GM19397 (cell line): ENCODE data around the gene PXDN.

ENCODE experiments used
- ATAC-seq: cut with Tn5 transposase; IDR thresholded peaks from one replicate; pipeline ENCODE4 v1.9.1; 2021; ENCODE audit warnings: mild to moderate bottlenecking, moderate library complexity; ENCODE audit not compliant: unreplicated experiment

Gene PXDN

DNA sequence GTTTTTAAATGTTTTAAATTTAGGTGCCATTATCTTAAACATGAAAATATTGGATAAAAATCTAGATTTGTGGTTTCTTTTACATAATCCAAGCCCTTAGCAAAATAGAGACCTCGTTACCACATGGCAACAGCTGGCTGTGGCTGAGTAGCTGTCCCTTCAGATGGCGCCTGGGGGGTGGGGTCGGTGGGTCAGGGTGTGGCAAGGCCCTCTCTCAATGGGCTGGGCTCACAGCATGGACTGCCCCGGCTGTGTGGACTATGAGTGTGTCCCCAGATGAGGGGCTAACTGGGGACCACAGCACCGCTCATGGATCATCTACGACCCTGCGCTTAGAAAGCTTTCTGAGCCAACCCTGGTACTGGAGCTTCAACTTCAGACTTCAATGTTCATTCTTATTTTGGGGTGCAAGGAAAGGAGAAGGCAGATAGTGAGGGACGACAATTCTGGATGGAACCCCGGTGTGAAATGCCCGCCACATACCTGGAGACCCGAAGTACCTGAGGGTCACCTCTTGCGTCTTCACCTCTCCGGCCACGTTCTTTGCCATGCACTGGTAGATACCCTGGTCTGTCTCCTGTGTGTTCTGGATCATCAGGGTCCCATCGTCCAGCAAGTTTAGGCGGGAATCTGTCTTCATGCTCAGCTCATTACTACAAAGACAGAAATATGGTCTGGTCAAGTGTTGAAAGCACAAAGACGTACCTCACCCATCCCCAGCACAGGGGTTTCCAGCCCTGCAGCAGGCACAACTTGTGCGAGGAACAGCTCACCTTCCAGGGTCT, 71.0 kb downstream of the PXDN start:
- ATAC-seq: no peak

DNA sequence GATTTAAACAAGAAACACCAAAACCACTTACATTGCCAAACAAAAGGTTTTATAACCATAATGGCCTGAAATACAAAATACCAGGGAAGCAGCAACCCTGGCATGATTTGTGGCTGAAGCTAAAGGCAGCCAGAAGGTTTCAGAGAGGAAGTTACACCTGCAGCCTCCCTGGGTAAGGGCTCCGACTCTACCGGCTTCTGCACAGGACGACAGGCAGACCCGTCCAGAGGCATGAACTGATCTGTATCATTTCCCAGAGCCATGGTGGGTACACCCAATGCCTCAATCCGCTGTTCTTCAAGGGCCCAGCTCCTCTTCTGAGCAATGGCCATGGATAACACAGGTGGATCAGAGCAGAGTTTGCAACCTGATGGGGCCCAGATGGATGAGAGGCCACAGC, 71.6 kb downstream of the PXDN start:
- no peak for ATAC-seq

DNA sequence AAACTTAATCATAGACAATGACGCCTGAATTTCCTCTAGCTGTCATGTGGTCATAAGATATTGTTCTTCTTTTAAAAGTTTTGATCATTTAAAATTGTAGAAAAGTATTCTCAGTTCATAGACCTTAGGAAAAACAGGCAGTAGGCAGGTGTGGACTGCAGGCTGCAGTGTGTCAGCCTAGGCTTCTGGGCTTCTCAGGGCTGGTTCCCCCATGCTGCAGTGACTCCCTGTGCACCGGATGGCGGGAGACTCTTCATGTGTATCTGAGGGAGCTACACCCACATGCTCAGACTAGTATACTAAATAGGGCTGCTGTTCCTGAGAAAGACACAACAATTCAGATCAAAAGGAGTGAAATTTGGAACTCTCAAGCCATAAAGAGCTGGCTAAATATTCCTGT, 72.4 kb downstream of the PXDN start:
- ATAC-seq: no peak

DNA sequence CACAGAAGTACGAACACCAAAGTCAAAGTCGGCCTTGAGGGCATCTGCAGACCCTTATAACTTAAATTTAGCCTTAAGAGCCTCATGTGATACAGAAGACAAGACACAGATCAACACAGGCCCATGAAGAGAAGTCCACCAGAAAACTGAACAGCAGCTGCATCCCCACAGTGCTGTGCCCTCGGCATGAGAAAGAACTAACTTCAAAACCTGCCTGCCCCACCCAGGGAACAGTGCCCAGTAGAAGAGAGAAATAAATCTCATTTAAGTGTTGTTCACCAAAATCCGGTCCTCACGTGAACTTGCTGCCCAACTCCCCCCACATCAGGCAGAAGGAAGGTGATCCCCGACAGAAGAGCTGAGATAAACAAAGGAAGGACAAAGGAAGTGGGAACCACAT, 73.7 kb downstream of the PXDN start:
- no peak for ATAC-seq

DNA sequence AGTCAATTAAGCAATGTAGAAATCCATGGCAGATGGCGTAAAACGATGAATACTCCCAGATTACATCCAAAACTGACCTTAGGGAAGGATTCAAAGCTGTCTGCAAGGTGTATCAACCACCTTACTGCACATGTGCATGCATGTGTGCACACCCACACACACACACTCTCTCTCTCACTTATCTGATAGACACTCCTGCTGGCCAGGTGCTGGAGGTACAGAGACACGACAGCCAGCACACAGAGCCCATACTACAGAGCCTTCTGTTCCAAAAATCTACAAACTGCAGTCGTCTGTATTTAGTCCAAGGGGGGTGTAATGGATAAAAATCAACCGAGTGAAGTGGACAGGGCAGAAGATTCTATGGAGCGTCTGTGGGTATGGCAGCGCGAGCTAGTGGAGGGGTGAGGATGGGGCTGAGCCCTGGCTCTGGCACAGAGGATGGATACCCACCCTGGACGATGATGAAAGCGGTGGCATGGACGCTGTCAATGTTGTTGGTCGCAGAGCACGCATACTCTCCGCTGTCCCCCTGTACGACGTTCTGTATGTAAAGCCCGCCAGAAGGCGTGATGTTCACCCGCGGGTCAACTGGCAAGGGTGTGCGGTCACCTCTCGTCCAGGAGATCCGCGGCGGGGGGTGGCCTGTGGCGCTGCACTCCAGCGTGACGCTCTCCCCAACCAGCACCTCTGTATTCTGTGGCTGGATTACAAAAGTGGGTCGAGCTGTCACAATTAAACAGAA, 78.4 kb downstream of the PXDN start:
- ATAC-seq: no peak

DNA sequence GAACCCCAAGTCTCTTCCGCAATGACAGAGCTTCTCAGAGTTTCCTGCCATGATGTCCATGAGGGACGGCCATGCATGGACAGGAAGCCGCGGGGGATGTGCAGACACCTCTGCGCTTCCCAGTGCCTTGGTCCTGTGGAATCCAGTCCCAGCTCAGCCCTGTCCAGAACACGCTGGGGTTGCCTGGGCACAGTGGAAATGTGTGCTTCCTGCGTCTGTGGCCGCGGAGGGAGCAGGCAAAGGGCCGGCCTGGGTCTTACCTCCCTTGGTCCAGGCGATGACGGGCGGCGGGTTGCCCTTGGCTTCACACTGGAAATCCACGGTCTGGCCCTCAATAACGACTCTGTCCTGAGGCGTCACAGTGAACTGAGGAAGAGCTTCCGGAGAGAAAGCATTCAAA, 79.6 kb downstream of the PXDN start:
- no peak for ATAC-seq

DNA sequence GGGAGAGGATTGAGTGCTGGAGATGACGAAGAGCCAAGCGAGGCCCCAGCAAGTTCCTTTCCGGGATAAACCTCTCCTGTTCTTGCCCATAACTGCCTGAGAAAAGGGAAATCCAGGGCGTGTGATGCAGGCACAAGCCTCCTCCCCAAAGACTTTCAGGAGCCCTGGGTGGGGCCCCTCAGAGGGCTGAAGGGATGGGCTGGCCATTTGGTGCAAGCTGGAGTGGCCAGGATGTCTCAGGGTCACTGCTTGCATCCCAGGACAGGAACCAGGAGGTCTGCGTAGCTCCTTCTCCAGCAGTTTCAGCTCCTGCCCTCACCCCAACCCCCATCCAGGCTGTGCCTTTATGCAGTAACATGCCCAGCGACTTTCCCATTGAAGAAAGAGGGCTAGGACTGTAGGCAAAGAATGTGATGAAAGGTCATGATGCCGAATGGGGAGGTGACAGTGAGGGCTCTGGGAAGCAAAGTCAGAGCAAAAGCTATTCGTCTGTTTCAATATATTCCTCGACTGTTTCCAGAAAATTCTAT, 80.2 kb downstream of the PXDN start:
- ATAC-seq: no peak

DNA sequence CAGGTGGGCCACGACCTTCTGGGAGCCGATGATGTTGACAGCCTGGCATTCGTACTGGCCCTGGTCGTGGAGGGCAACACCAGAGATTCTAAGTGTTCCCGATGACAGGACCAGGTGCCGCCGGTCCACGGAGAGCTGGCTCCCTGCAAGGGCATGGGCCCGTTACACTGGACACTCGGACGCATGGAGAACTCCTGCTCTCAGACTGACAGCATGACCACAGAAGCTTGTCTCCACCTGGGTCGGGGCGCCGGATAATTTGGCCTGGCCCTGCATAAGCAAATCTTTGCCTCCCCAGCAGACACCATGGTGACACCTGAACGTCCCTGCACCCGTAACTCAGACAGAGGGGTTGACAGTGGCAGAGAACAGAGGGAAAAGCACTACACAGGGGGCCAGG, 80.7 kb downstream of the PXDN start:
- no peak for ATAC-seq

DNA sequence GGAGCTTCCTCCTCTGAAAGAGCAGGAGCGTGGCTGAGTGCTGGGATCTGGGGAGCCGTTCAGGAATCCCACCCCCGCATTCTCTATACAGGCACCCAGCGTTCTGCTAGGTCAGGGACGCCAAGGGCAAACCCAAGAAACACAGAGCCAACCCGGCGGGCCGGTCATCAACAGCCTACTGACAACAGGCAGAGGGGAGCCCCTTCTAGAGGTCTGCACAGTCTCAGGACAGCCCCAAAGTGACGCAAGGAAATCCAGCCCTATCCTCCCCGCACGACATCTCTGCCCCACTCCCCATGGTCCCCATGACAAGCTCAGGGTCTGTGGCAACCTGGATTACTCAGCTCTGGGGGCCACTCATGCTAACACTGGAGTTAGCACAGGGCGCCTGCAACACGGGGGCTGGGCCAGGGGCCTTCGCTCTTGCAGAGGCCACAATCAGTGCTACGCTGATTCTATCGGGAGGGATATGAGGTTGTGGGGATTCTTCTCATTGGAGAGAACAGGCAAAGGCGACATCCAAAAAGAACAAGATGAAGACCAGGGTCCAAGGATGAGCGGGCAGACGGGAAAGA, 81.6 kb downstream of the PXDN start:
- ATAC-seq: no peak

DNA sequence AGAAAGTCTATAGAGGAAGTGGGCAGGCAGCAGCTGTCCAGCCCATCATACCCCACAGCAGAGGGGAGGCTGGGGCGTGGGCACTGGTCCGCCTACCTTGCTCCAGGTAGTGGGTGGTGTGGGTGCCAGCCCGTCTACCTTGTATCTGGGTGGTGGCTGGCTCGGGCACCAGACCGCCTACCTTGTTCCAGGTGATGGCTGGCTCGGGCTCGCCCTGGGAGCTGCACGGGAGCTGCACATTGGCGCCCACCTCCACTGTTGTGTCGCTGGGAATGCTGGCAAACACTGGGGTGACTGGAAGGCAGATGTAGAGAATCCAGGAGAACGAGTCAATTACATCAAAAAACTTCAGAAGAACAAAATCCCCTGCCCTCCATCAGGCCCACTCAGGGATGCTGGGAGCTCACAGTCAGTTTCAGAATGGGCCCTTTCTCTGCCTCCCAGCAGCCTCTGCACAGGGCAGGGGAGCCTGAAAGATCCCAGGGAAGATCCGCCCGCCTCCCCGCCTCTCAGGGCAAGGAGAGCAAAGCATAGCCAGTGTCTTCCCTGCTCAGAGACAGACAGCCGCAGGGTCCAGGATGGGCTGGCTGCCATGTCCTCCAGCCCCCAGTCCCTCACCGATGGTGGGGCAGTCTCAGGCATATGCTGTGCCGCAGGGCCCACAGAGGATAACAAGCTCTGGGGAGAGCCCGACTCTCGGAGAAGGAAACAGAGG, 82.3 kb downstream of the PXDN start:
- no peak for ATAC-seq

DNA sequence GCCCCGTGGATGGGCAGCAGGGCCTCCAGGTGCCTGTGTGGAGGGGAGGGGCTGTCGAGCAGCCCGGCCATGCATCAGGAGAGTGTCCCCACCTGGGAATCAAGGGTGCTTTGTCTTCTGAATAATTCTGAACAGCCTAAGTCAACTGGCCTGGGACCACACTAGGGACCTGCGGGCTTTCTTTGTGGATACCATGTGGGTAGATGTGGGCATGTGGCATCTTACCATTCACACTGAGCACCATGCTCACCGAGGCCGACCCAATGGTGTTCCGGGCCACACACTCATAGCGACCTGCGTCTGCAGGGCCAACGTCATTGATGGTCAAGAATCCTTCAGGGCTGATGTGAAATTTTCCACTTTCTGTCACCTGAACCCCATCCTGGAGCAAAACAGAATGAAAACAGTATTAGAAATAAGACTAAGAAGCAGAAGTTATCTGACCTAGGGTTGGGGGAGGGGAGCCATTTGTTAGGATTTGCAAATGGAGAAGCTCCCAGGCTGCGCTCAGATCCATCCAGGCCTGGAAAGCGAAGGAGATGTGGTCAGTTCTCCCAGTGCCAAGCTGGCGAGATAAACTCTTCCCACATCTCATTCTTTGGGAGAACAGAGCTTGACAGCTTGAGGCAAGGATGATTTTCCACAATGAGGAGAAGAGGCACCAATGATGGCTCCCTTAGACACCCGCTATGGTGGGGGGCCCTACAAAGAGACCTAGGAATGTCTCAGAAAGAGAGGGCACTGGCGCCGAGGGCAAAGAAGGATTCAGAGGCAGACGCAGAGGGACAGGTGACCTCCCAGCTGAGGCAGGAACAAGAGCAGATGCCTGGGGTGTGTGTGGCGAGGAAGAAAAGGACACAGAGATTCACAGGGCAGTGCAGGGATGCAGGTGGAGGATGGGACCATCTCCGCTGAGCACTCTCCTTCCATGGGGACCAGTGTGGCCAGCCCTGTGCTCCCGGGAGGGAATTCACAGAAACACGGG, 83.4 kb downstream of the PXDN start:
- ATAC-seq: no peak

DNA sequence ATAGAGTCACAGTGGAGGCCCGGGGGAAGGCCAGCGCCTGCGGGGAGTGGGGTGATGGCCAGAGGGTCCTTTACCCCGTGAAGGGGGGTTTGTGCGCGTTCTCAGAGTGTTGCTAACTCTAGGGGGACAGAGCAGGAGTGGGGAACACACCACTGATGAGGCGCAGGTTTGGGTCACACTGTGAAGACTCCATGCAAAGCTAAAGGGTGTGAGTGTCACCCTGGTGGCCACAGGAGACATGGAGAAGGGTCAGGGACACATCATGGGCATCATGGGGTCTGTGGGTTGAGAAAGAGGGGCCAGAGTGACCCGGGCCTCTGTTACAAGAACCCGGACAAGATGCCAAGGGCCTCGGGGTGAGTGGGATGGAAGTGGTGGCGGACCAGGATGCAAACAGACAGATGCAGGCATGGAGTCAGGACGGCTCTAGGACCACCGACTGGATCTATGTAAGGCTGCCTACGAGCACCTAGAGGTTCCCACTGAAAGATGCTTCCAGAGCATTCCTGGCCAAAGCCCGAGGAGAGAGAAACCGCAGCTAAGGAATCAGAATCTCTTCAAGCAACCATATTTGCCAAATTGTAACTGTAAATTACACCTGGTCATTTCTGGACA, 84.3 kb downstream of the PXDN start:
- ATAC-seq: no peak

DNA sequence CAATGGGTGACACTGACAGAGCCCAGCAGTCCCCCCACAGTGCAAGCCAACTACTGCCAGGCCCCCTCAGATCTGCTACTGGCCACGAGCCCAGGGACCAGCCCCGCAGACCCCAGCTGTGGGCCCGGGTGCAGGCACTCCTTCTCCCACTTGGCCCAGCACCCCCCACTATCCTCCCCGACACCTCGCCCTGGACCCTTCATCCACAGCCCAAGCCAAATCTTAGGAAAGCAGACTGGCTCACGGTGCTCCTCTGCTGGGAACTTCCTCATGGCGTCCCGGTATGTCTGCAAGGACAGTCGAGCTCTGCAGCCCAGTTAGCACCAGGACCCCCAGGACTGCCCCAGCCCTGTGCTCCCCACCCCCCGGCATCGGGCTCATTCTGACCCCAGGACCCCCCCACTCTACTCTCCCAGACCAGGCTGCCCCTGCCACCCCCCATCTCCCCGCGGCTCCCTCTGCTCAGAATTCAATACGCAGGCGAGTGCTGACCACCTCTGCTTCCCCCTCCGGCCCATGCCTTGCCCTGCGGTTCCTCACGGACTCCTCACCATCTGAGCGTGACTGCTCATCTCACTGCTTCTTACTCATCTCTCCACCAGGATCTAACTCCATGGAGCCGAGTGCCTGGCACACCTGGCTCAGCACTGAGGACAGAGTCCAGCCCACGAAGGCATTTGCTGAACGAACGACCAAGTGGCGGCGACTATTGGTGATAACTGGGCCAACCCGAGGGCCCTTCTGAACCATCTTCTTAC, 85.7 kb downstream of the PXDN start:
- ATAC-seq: no peak

DNA sequence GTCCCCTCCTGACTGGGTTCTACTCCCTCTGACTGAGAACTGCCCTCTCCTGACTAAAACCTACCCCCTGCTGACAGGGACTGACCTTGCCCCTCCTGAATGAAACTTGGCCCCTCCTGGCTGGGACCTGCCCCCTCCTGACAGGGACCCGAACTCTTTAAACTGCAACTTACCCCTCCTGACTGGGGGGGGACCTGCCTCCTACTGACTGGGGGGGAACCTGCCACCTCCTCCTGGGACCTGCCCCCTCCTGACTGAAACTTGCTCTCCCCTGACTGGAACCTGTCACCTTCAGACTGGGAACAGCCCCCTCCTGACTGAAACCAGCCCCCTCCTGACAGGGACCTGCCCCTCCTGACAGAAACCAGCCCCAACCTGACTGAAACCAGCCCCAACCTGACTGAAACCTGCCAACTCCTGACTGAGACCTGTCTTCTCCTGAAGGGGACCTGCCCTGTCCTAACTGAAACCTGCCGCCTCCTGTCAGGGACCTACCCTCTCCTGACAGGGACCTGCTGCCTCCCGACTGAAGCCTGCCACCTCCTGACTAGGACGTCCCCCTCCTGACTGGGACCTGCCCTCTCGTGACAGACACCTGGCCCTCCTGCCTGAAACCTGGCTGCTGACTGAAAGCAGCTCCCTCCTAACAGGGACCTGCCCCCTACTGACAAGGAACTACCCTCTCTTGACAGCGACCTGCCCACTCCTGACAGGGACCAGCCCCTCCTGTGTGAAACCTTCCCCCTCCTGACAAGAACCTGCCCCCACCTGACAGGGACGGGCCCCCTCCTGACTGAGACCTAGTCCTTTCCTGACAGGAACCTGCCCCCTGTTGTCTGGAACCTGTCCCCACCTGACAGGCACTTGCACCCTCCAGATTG, 87.1 kb downstream of the PXDN start:
- no peak for ATAC-seq

DNA sequence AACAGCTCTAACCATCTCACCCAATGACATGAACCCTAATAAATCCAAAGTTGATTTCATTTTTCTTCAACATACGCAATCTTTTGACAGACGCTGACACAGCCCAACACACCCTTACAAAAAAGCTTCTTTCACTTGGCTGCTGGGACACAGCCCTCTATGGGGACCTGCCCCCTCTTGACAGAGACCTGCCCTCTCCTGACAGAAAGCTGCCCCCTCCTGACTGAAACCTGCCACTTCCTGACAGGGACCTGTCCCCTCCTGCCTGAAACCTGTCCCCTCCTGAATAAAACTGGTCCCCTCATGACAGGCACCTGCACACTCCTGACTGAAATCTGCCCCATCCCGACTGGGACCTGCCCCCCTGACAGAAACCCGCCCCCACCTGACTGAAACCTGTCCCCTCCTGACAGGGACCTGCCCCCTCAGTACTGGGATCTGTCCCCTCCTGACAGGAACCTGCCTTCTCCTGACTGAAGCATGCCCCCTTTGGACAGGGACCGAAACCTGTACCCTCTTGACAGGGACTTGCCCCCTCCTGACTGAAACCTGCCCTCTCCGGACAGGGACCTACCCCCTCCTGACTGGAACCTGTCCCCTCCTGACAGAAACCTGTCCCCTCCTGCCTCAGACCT, 87.9 kb downstream of the PXDN start:
- no peak for ATAC-seq

DNA sequence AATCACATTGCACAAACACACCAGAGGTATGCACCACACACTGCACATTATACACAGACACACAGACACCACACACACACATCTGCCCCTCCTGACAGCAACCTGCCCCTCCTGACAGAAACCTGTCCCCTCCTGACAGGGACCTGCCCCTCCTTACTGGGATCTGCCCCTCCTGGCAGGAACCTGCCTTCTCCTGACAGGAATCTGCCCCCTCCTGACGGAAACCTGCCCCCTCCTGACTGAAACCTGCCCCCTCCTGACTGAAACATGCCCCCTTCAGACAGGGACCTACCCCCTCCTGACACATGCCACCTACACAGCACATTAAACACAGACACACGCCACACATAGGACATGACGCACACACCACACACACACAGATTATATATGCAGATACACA, 88.9 kb downstream of the PXDN start:
- ATAC-seq: no peak

DNA sequence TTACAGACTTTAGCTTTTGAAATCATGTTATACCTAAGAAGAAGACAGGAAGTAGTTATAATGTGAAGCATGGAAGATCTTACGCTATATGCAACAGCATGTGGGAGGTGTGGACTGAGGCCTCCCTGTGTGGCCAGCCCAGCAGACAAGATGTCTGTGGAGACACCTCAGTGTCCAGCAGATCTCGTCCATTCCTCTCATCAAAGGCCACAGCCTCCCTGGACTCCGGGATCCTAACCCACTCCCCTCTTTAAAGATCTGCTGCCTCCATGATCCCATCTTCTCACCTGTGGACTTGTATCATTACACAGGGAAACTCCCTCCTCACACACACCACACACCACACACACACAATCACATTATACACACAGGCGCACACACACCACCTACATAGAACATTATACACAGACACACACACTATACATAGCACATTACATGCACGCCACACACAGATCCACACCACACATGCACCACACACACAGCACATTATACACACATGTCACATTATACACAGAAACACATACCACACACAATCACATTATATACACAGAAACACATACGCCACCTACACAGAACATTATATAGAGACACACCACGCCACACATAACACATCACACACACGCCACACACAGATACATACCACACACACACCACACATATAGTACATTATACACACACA, 89.5 kb downstream of the PXDN start:
- ATAC-seq: no peak
